T-helper 17 cell (primary cell): Measurements from ENCODE around the gene CCNF. TPM values are rescaled to one million over a fixed set of nuclear protein-coding genes. Genes with fewer than 3 reads are reported as not detected.

Experiments used
- ATAC-seq: fragments of 150-1000 bp; cut with Tn5 transposase; 2 replicates; pipeline ENCODE4 v1.10.0; 2021; ENCODE audit warnings: mild to moderate bottlenecking, moderate library complexity
- DNase-seq, 3 donors: peaks; one replicate each; pipeline versions ENCODE4 v3.0.0 to v3.0.0-alpha.2; 2020 to 2021
- H3K9me3 ChIP-seq: one replicate; pipeline ENCODE4 v1.7.0; 2013; ENCODE audit warnings: low read length, mild to moderate bottlenecking; ENCODE audit not compliant: control insufficient read depth, poor library complexity, severe bottlenecking
- H3K27ac Mint-ChIP-seq: one replicate; pipeline ENCODE4 v1.8.0; 2022; ENCODE audit warnings: mild to moderate bottlenecking, moderate library complexity, mixed read lengths
- H3K27me3 Mint-ChIP-seq: one replicate; pipeline ENCODE4 v1.8.0; 2022; ENCODE audit warnings: mixed read lengths
- H3K36me3 Mint-ChIP-seq: one replicate; pipeline ENCODE4 v1.8.0; 2022; ENCODE audit warnings: low read depth, mixed read lengths
- H3K4me1 Mint-ChIP-seq: one replicate; pipeline ENCODE4 v1.8.0; 2022; ENCODE audit warnings: mild to moderate bottlenecking, mixed read lengths
- H3K4me3 Mint-ChIP-seq: one replicate; pipeline ENCODE4 v1.8.0; 2022; ENCODE audit warnings: mild to moderate bottlenecking, moderate library complexity, mixed read lengths
- total RNA-seq, 4 donors: library from RNA in 2 of 4; stranded (reverse) in 2 of 4; gene quantifications; one replicate each; pipeline ENCODE4 v1.2.3 and lab custom pipeline; 2022 to 2026

The CCNF gene
- total RNA-seq, 2 donors from 2014 or later, result 2.9 to 3.3 TPM

GRCh38 chr16:2507665-2508064, 78.4 kb downstream of the CCNF start:
- ATAC-seq (peak; percentile 28), DNase-seq (no peak)
- H3K9me3 ChIP-seq, result no peaks in the 10 kb centered on the region
- peak overlapping the region; percentile 89 for H3K27ac Mint-ChIP-seq
- H3K4me1 Mint-ChIP-seq, result peaks cover 16% of the 10 kb centered on the region
- H3K36me3 Mint-ChIP-seq, result no peaks in the 10 kb centered on the region
- H3K4me3 Mint-ChIP-seq, result no peak overlapping the region
- no peaks in the 10 kb centered on the region for H3K27me3 Mint-ChIP-seq

Other genes with a start within 250 kb of the CCNF start
- under 1 TPM in 1 of 2 donors, not detected in 1; 0.05 TPM for gene CASKIN1, start 232.8 kb upstream of the CCNF start, total RNA-seq
- gene MLST8, start 224.0 kb upstream of the CCNF start, total RNA-seq, result 10 to 100 TPM; 28.2 to 31.4 TPM
- gene BRICD5, start 218.6 kb upstream of the CCNF start, total RNA-seq, result 1 to 10 TPM; 2.6 to 4.0 TPM
- gene PGP, start 214.6 kb upstream of the CCNF start, total RNA-seq, result 1 to 10 TPM; 7.8 to 9.2 TPM
- gene E4F1, start 205.9 kb upstream of the CCNF start, total RNA-seq, result 10 to 100 TPM; 32.0 to 33.6 TPM
- under 1 TPM; 0.37 to 0.42 TPM for gene DNASE1L2, start 193.0 kb upstream of the CCNF start, total RNA-seq
- 10 to 100 TPM; 15.2 TPM for gene ECI1, start 177.9 kb upstream of the CCNF start, total RNA-seq
- gene RNPS1, start 161.3 kb upstream of the CCNF start, total RNA-seq, result 100 to 1,000 TPM; 204 to 224 TPM
- 10 to 100 TPM in 1 of 2 donors, 1 to 10 TPM in 1; 8.3 to 10.5 TPM for gene ABCA3, start 88.7 kb upstream of the CCNF start, total RNA-seq
- under 1 TPM; 0.70 to 0.85 TPM for gene TEDC2, start 30.7 kb downstream of the CCNF start, total RNA-seq
- gene NTN3, start 41.9 kb downstream of the CCNF start, total RNA-seq, result not detected
- 1 to 10 TPM; 4.4 to 8.4 TPM for gene TBC1D24, start 45.7 kb downstream of the CCNF start, total RNA-seq
- gene ATP6V0C, start 84.5 kb downstream of the CCNF start, total RNA-seq, result 100 to 1,000 TPM; 188 to 189 TPM
- 100 to 1,000 TPM; 189 to 206 TPM for gene AMDHD2, start 90.9 kb downstream of the CCNF start, total RNA-seq
- gene CEMP1, start 102.0 kb downstream of the CCNF start, total RNA-seq, result under 1 TPM; 0.23 to 0.75 TPM
- 10 to 100 TPM; 65.5 to 69.7 TPM for gene PDPK1, start 108.6 kb downstream of the CCNF start, total RNA-seq